ENCODE results near the gene PTPRA.
"Not testable (repeated sequence)": the region's sequence is repeated elsewhere in the genome, so short reads cannot be mapped to it uniquely, and the experiment has no call there.

The PTPRA gene

GRCh38 chr20:3010985-3011723 is 137.9 kb downstream of the PTPRA start:
- DNase-seq: no peak

DNA sequence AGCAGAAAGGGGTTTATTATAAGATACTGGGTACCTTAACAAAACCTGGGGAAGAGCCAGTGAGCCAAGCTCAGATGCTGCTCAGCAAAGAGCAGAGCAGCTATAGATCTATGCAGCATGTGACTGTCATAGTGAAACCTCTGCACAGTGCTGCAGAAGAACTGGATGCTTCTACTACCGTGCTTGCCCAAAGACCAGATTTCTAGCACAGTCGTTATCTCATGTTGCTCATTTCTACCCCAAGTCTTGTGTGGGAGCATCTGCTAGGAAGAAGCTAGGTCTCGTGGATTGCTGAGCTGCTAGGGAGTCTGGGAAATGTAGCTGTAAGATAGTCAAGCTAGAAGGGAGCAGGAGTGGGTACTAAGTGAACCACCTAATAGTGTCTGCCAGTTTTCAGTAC is 138.5 kb downstream of the PTPRA start:
- DNase-seq: no peak

DNA sequence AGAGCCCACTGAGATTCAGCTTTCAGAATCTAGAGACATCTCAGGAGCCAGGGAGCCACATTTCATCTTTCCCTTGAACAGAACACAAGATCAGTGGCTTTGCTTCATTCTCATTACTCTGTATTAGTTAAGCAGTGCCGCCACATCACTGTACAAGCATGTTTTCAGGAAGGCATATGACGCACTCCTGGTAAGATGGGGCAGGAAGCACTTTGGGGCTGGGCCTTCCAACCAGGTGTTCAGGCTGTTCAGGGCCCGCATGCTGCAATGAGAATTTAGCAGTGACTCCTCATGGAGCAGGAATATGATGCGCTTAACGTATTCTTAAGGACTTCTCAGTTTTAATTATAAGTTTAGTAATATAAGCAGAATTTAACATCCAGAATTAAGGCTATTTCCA is 140.5 kb downstream of the PTPRA start:
- no peak for DNase-seq

- DNase-seq: no peak
Observed at GRCh38 chr20:3014179-3014578, 140.9 kb downstream of the PTPRA start.

GRCh38 chr20:3014662-3015061 is 141.4 kb downstream of the PTPRA start:
- no peak for DNase-seq

- not testable (repeated sequence) for DNase-seq
Observed at GRCh38 chr20:3015302-3015701, 142.0 kb downstream of the PTPRA start.

DNA sequence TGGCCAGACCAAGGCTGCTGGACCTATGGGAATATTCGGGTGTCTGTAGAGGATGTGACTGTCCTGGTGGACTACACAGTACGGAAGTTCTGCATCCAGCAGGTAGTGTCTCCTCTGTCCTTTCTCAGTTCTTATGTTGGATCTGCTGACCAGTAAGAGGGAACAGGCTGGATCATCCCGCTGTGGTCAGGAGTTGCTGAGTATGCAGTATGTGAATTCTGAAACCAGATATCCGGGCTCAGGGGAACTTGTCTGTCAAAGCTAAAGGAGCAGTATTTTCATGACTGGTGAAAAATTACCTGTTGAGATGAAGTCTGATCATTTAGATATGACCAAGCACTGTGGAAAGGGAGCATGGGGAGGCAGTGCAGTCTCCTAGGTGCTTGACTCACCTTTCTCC is 148.0 kb downstream of the PTPRA start:
- no peak for DNase-seq

DNA sequence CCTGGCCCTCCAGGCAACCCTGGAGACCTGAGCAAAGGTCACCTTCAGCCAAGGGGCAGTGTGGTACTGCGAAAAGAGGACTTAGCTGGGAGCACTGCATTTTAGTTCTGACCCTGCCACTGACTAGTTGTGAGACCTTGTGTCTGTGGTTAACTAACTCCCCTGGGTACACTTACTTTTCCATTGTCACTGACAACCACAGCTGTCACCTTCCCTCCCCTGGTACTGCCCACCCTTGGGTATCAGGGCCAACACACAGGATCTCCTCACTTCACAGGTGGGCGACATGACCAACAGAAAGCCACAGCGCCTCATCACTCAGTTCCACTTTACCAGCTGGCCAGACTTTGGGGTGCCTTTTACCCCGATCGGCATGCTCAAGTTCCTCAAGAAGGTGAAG is 148.5 kb downstream of the PTPRA start:
- DNase-seq: no peak

DNA sequence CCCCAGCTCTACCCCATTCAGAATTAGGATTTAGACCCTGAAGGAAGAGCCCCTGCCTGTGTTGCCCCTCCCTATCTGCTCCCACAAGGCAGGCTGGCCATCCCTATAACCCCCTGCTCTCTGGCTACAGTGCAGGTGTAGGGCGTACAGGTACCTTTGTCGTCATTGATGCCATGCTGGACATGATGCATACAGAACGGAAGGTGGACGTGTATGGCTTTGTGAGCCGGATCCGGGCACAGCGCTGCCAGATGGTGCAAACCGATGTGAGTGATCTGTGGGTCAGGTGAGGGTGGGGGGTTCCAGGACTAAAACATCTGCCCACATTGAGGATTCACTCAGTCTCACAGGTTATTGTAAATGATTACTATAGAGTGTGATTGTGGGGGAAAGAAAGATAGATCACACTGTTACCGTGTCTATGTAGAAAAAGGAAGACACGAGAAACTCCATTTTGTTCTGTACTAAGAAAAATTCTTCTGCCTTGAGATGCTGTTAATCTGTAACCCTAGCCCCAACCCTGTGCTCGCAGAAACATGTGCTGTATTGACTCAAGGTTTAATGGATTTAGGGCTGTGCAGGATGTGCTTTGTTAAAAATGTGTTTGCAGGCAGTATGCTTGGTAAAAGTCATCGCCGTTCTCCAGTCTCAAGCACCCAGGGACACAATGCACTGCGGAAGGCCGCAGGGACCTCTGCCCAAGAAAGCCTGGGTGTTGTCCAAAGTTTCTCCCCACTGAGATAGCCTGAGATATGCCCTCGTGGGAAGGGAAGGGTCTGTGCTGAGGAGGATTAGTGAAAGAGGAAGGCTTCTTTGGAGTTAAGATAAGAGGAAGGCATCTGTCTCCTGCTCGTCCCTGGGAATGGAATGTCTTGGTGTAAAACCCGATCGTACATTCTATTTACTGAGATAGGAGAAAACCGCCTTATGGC is 149.5 kb downstream of the PTPRA start:
- DNase-seq: not testable (repeated sequence)

DNA sequence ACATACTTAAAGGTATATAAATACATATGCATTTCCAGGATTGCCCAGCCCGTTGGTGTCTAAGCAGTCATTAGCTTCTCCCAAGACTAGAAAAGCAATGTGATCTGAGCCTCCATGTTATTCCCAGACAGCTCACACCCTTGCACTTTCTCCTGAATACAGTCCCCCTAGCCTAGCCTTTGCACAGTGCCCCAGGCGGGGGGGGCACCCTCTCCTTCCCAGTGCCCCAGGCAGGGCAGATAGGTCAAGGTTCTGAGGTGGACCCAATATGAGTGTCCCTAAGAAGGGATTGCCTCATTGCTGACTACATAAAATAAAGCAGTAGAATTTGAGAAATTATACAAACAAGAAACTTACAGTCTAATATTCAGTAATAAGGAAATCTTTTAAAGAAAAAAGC is 154.7 kb downstream of the PTPRA start:
- no peak for DNase-seq

DNA sequence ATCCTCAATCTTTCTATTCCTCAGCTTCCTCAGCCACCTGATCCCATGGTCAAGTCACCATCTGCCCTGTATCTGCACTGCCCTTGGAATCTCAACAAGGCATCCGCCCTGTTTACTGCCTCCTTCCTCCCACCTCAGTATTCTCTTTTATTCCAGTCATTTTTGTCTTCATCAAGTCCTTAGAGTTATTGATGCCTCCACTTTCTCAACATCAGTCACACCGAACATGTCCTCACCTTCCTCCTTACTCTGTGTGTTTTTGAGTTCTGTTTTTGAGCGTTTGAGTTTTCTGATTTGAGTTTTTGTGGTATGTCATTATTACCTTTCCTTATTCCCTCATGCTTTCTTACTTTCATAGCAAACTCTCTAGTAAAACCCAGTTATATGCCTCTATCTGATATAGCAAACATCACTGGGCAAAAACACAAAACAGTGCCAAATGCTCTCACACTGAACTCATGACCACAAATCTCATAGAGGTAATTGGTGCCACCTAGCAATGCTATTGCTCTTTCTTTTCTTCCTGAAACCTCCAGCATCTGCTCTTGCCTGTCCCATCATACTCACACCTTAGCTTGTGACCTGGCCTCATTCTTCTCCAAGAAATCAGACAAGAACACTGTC is 158.4 kb downstream of the PTPRA start:
- no peak for DNase-seq

GRCh38 chr20:3032624-3033023 is 159.3 kb downstream of the PTPRA start:
- DNase-seq: no peak

DNA sequence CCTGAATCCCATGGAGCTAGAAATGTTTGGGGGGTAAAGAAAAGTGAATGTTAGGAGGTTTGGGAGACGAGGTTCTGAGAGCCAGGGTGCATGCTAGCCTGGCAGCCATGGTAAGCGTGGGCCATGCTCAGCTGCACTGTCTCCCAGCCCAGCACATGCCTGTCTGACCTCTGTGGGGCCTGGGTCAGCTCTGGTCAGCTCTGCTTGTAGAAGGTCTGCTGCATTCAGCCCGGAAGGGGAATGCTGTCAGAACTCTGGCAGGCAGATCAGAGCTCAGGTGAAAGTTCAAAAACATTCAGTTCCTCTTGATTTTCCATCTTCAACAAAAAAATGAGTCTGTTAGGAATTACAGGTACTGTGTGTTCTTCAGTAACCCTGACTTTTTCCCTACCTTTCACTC is 164.4 kb downstream of the PTPRA start:
- no peak for DNase-seq

- DNase-seq: no peak
Observed at GRCh38 chr20:3038454-3038853, 165.2 kb downstream of the PTPRA start.

DNA sequence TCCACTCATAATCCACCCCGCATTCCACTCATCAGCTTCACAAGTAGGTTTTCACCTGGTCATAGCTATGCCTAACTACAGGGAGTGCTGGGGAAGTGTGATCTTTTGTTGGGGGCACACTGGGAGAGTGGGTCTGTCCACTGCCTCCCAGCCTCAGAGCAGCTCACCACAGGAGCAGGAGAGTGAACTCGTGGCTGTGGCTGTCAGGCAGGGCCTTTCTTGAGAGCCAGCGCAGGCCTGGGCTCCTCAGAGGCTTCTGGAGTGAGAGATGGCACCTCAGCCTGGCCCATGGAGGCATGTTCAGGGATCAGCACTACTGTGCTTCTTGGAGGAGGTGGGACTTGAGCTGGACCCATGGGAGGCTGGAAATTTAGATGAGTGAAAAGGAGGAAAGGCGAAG is 166.1 kb downstream of the PTPRA start:
- no peak for DNase-seq

GRCh38 chr20:3040086-3040485 is 166.8 kb downstream of the PTPRA start:
- DNase-seq: no peak

GRCh38 chr20:3041854-3042409 is 168.7 kb downstream of the PTPRA start:
- DNase-seq: no peak

DNA sequence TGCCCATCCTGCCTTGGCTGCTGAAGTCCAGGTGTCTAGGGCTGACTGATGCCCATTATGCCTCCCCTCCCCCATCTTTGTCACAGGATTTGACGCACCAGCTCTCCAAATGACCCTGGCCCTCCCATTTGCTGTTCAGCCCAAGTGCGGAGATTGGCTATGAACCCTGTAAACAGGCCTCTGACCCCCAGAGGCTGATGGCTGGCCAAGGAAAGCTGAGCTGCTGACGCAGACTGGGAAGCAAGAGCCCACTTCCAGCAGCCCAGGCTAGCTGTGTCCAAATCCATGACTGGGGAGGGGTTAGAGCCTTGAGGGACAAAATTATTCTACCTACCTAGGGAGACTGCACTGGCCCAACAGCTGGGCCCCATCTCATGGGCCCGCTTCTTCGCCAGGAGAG is 169.3 kb downstream of the PTPRA start:
- DNase-seq: no peak

DNA sequence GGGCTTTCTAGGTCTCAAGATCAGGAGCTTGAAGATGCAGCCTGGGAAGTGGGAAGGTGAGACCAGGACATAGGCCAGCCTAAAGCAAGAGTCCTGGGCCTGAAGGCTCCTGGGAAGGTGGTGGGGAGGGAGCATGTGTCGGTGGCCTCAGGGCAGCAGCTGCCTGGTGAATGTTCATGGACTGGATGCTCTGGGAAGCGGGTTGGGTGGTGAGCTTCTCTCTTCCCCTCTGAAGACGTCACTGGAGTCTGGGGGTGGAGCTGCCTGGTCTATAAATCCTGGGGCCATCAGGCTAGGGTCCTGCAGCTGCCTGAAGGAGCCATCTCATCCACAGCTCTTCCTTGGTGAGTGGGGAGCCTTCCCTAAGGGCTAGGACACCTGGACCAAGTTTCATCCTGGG is 170.0 kb downstream of the PTPRA start, which contains the start of gene GNRH2:
Gene GNRH2, plus strand, starts transcription at position 301 of the 400 bp plus-strand sequence. CDS start 793 bp downstream, outside the sequence.
- DNase-seq: no peak

GRCh38 chr20:3044336-3044965 is 171.2 kb downstream of the PTPRA start:
- DNase-seq: no peak

GRCh38 chr20:3045042-3045815 is 171.9 kb downstream of the PTPRA start:
- peak; percentile 55 for DNase-seq
